Left lung (tissue), 10 donors: ENCODE measurements around the gene SLC12A7. TPM values are rescaled to one million over a fixed set of nuclear protein-coding genes. Genes with fewer than 3 reads are reported as not detected.

ENCODE experiments used
- ATAC-seq: fragments of 200-7000 bp; cut with Tn5 transposase; one replicate; pipeline ENCODE4 v1.9.1; 2020; ENCODE audit warnings: moderate library complexity
- DNase-seq, 4 donors: peaks; one replicate each; pipeline ENCODE4 v3.0.0-alpha.2; 2013 to 2020
- H3K27ac ChIP-seq, 2 donors: fragments of 200-600 bp; sonication (generic) in 1 of 2; one replicate each; pipeline versions ENCODE4 v1.5.0 to v1.8.0; 2020 to 2021
- H3K27me3 ChIP-seq, 2 donors: fragments of 200-600 bp; sonication (generic) in 1 of 2; one replicate each; pipeline versions ENCODE4 v1.5.0 to v1.8.0; 2020 to 2021
- H3K36me3 ChIP-seq, 2 donors: fragments of 200-600 bp; sonication (generic) in 1 of 2; one replicate each; pipeline versions ENCODE4 v1.5.0 to v1.8.0; 2020 to 2021
- H3K4me1 ChIP-seq, 2 donors: fragments of 200-600 bp; one replicate each; pipeline ENCODE4 v1.8.0; 2021
- H3K4me3 ChIP-seq, 2 donors: fragments of 200-600 bp; sonication (generic) in 1 of 2; one replicate each; pipeline versions ENCODE4 v1.5.0 to v1.8.0; 2020 to 2021; ENCODE audit warnings: mild to moderate bottlenecking in 1 of 2
- H3K9me3 ChIP-seq, 2 donors: fragments of 200-600 bp; sonication (generic) in 1 of 2; one replicate each; pipeline versions ENCODE4 v1.5.0 to v1.8.0; 2020 to 2021
- CTCF ChIP-seq, 2 donors: fragments of 200-600 bp; sonication (generic) in 1 of 2; IDR thresholded peaks; one replicate each; pipeline versions ENCODE4 v1.5.0 to v1.8.0; 2021; ENCODE audit warnings: antibody characterized with exemption in 2 of 2
- intact Hi-C, 2 donors: fragments of 100-400 bp; cut with DNase I; formaldehyde crosslinking; loops; one replicate each; pipeline versions ENCODE4 v1.11.2 to v1.14.2; 2022
- polyA plus RNA-seq, 6 donors: library from polyadenylated mRNA; unstranded; fragments of 120-200 nt; gene quantifications; one replicate each; pipeline ENCODE4 v1.2.1, GENCODE V29; 2013; ENCODE audit not compliant: insufficient read length in 6 of 6
- total RNA-seq, 2 donors: library from RNA; stranded (reverse); fragmentation: NEBNext Ultra II Directional; extraction: Animal tissue kit (Norgen Biotek cat#: 25700); gene quantifications; one replicate each; pipeline ENCODE4 v1.2.1, GENCODE V29; 2021
- donor health status: DM: no; HTN: yes; CAD: no.
- donor health status: DM: no; HTN: no; CAD: no.

SLC12A7 gene
- total and polyA plus RNA-seq, 8 donors, result 28.1 to 45.0 (median 32.3) TPM

GRCh38 chr5:1081519-1081918 is 30.3 kb downstream of the SLC12A7 start:
- no peak for TF ChIP-seq CTCF (IDR thresholded peaks at IDR 0.05)
- H3K27me3 ChIP-seq, result no peaks in the 10 kb centered on the region
- intact Hi-C loops, result no loop called here
- no peaks in the 10 kb centered on the region for H3K4me1 ChIP-seq
- H3K36me3 ChIP-seq, result peaks cover 0 to 83% of the 10 kb centered on the region in 2 donors
- H3K9me3 ChIP-seq, result no peaks in the 10 kb centered on the region
- DNase-seq (no peak), ATAC-seq (no peak)
- no peak overlapping the region for H3K4me3 ChIP-seq
- no peak overlapping the region for H3K27ac ChIP-seq

- DNase-seq, result no peak
- peaks cover 0 to 83% of the 10 kb centered on the region in 2 donors for H3K36me3 ChIP-seq
- ATAC-seq, result no peak
- no peaks in the 10 kb centered on the region for H3K9me3 ChIP-seq
- intact Hi-C loops, result no loop called here
- H3K4me3 ChIP-seq, result no peak overlapping the region
- no peak for TF ChIP-seq CTCF (IDR thresholded peaks at IDR 0.05)
- no peaks in the 10 kb centered on the region for H3K4me1 ChIP-seq
- no peak overlapping the region for H3K27ac ChIP-seq
- H3K27me3 ChIP-seq, result no peaks in the 10 kb centered on the region
Observed at GRCh38 chr5:1080432-1080831, 31.4 kb downstream of the SLC12A7 start.

- no peak for TF ChIP-seq CTCF (IDR thresholded peaks at IDR 0.05)
- no peaks in the 10 kb centered on the region for H3K4me1 ChIP-seq
- no peak overlapping the region for H3K27ac ChIP-seq
- no peaks in the 10 kb centered on the region for H3K9me3 ChIP-seq
- ATAC-seq, result no peak
- intact Hi-C loops, result no loop called here
- no peak overlapping the region for H3K4me3 ChIP-seq
- no peak for DNase-seq
- H3K36me3 ChIP-seq, result peaks cover 0 to 83% of the 10 kb centered on the region in 2 donors
- no peaks in the 10 kb centered on the region for H3K27me3 ChIP-seq
Observed at GRCh38 chr5:1079961-1080360, 31.9 kb downstream of the SLC12A7 start.

GRCh38 chr5:1079486-1079885 is 32.4 kb downstream of the SLC12A7 start:
- Histone ChIP-seq H3K4me1 (no peaks in the 10 kb centered on the region), H3K27ac (no peak overlapping the region), H3K36me3 (peaks cover 0 to 83% of the 10 kb centered on the region in 2 donors), H3K4me3 (no peak overlapping the region), H3K9me3 (no peaks in the 10 kb centered on the region), H3K27me3 (no peaks in the 10 kb centered on the region)
- TF ChIP-seq CTCF (IDR thresholded peaks at IDR 0.05), result no peak
- ATAC-seq (no peak), DNase-seq (no peak)
- intact Hi-C loops, result no loop called here

- H3K27ac ChIP-seq, result no peak overlapping the region
- H3K4me3 ChIP-seq, result no peak overlapping the region
- TF ChIP-seq CTCF (IDR thresholded peaks at IDR 0.05), result no peak
- intact Hi-C loops, result no loop called here
- DNase-seq, result no peak
- H3K27me3 ChIP-seq, result no peaks in the 10 kb centered on the region
- peaks cover 0 to 83% of the 10 kb centered on the region in 2 donors for H3K36me3 ChIP-seq
- H3K9me3 ChIP-seq, result no peaks in the 10 kb centered on the region
- H3K4me1 ChIP-seq, result no peaks in the 10 kb centered on the region
- no peak for ATAC-seq
Observed at GRCh38 chr5:1078851-1079250, 33.0 kb downstream of the SLC12A7 start.
